Measurements from ENCODE around the gene DAB1. TPM values are rescaled to one million over a fixed set of nuclear protein-coding genes. Genes with fewer than 3 reads are reported as not detected.

Gene DAB1
- total and polyA plus RNA-seq, 8 donors = 0.04 to 1.4 (median 0.39) TPM

GRCh38 chr1:56992318-56993125 lies 431.3 kb downstream of the DAB1 start:
- no peak for DNase-seq
- ATAC-seq = no peak
- Histone ChIP-seq H3K36me3 (no peaks in the 10 kb centered on the region), H3K27ac (no peak overlapping the region), H3K27me3 (no peaks in the 10 kb centered on the region), H3K9me3 (no peaks in the 10 kb centered on the region), H3K4me3 (no peak overlapping the region), H3K4me1 (no peaks in the 10 kb centered on the region)
- intact Hi-C loops (cut with DNase I) = no loop called here
- TF ChIP-seq CTCF (IDR thresholded peaks at IDR 0.05) = no peak
- no peak for FAIRE-seq
- WGBS, 2 donors = 81 to 85% methylated on average over 15 of the region's 15 CpGs

GRCh38 chr1:56991576-56991975 lies 432.3 kb downstream of the DAB1 start:
- H3K27me3 ChIP-seq = no peaks in the 10 kb centered on the region
- no peaks in the 10 kb centered on the region for H3K4me1 ChIP-seq
- WGBS, 2 donors = 68 to 71% methylated on average over 3 of the region's 3 CpGs
- H3K36me3 ChIP-seq = no peaks in the 10 kb centered on the region
- no peak for TF ChIP-seq CTCF (IDR thresholded peaks at IDR 0.05)
- no peaks in the 10 kb centered on the region for H3K9me3 ChIP-seq
- H3K27ac ChIP-seq = no peak overlapping the region
- FAIRE-seq (no peak), DNase-seq (no peak), ATAC-seq (no peak)
- intact Hi-C loops (cut with DNase I) = no loop called here
- no peak overlapping the region for H3K4me3 ChIP-seq

GRCh38 chr1:56986397-56986796 lies 437.5 kb downstream of the DAB1 start:
- Histone ChIP-seq H3K4me3 (no peak overlapping the region), H3K9me3 (no peaks in the 10 kb centered on the region), H3K27ac (no peak overlapping the region), H3K4me1 (no peaks in the 10 kb centered on the region), H3K27me3 (no peaks in the 10 kb centered on the region), H3K36me3 (no peaks in the 10 kb centered on the region)
- WGBS, 2 donors = 74 to 80% methylated on average over 2 of the region's 2 CpGs
- FAIRE-seq = no peak
- no peak for DNase-seq
- no peak for TF ChIP-seq CTCF (IDR thresholded peaks at IDR 0.05)
- intact Hi-C loops (cut with DNase I) = no loop called here
- ATAC-seq = no peak

GRCh38 chr1:56985857-56986256 lies 438.0 kb downstream of the DAB1 start:
- Histone ChIP-seq H3K27me3 (no peaks in the 10 kb centered on the region), H3K36me3 (no peaks in the 10 kb centered on the region), H3K9me3 (no peaks in the 10 kb centered on the region), H3K4me3 (no peak overlapping the region), H3K4me1 (no peaks in the 10 kb centered on the region), H3K27ac (no peak overlapping the region)
- DNase-seq = no peak
- 83 to 91% methylated on average over 2 of the region's 2 CpGs for WGBS, 2 donors
- intact Hi-C loops (cut with DNase I) = no loop called here
- TF ChIP-seq CTCF (IDR thresholded peaks at IDR 0.05) = no peak
- ATAC-seq = no peak
- FAIRE-seq = no peak

- H3K4me1 ChIP-seq = peaks cover 0 to 6% (median 3%) of the 10 kb centered on the region in 3 donors
- H3K9me3 ChIP-seq = no peaks in the 10 kb centered on the region
- H3K27ac ChIP-seq = no peak overlapping the region
- WGBS, 2 donors = 73 to 82% methylated on average over 6 of the region's 6 CpGs
- intact Hi-C loops (cut with DNase I) = no loop called here
- no peak overlapping the region for H3K4me3 ChIP-seq
- FAIRE-seq (no peak), DNase-seq (no peak), ATAC-seq (no peak)
- no peaks in the 10 kb centered on the region for H3K27me3 ChIP-seq
- no peaks in the 10 kb centered on the region for H3K36me3 ChIP-seq
- no peak for TF ChIP-seq CTCF (IDR thresholded peaks at IDR 0.05)
Measured at GRCh38 chr1:56983484-56983883, 440.4 kb downstream of the DAB1 start.

All from pancreas (tissue), 10 donors.